HK-2 (cell line): Measurements from ENCODE around the gene MBD2.

Experiments
- DNase-seq: peaks from one replicate; pipeline ENCODE4 v3.0.0-alpha.2; 2018; ENCODE audit not compliant: unreplicated experiment

Gene MBD2

DNA sequence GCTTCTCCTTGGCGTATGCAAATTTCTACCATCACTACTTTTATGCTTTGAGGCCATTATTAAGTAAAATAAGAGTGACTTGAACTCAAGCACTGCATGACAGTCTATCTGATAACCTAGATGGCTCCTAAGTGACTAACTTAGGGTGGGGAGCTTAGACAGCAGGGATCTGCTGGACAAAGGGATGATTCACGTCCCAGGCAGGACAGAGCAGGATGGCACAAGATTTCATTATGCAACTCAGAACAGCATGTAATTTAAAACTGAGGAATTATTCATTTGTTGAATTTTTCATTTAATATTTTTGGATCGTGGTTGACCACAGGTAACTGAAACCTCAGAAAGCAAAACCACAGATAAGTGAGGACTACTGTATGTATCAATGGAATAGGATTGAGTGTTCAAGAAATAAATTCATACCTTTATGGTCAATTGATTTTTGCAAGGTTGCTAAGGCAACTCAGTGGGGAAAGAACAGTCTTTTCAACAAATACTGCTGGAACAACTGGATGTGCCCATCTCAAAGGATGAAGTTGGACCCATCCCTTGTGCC is 115.3 kb downstream of the MBD2 start:
- no peak for DNase-seq

DNA sequence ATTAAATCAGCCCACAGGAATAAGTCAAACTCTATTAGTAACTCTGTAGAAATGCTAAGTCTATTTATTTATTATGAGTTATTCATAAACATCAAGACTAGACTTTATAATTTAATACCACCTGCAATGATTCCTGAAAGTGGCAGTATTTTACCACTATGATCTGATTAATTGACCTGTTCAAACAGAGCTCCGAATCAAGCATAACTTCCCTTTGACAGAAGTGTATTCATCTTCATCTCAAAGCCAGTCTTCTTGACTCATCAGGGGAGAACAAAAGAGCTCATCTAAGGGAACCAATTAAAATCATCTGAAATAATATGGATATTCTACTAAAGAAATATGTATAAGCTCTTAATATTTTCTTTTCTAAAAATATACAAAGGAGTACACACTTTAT is 122.3 kb downstream of the MBD2 start:
- DNase-seq: no peak
